ENCODE results near the gene TMEM171. TPM values are rescaled to one million over a fixed set of nuclear protein-coding genes. Genes with fewer than 3 reads are reported as not detected.

Gene TMEM171
- total RNA-seq, 1 donor from 2014 or later = 0.45 TPM

- peaks cover 7% of the 10 kb centered on the region for H3K36me3 Mint-ChIP-seq (ENCODE audit: low read depth, unreplicated experiment)
- H3K4me1 Mint-ChIP-seq (ENCODE audit: low read depth, unreplicated experiment) = peaks cover 26% of the 10 kb centered on the region
- FAIRE-seq (no peak), DNase-seq (ENCODE audit: low read depth) (no peak)
- H3K27ac Mint-ChIP-seq (ENCODE audit: unreplicated experiment) = no peak overlapping the region
- no peaks in the 10 kb centered on the region for H4K20me1 ChIP-seq (ENCODE audit: insufficient read depth, low read length)
- peak overlapping the region; percentile 100 for H3K4me2 ChIP-seq (ENCODE audit: low read length)
- no peak for TF ChIP-seq CTCF (IDR thresholded peaks at IDR 0.05; ENCODE audit: insufficient read depth, low read depth, low read length)
- no peak for TF ChIP-seq EZH2 (IDR thresholded peaks at IDR 0.05; ENCODE audit: insufficient read depth, low read length)
- H3K4me3 ChIP-seq (ENCODE audit: insufficient read depth, low read depth, low read length) = no peak overlapping the region
- peaks cover 8% of the 10 kb centered on the region for H3K27me3 ChIP-seq (ENCODE audit: insufficient read depth, low read length)
- no peaks in the 10 kb centered on the region for H3K79me2 ChIP-seq (ENCODE audit: insufficient read depth, low read length)
- no peak overlapping the region for H3K27ac ChIP-seq (ENCODE audit: low read depth, low read length)
- H2AFZ ChIP-seq (ENCODE audit: low read depth, low read length) = peak overlapping the region; percentile 74
- no peaks in the 10 kb centered on the region for H3K9me3 Mint-ChIP-seq (ENCODE audit: unreplicated experiment)
- peaks cover 31% of the 10 kb centered on the region for H3K4me1 ChIP-seq (ENCODE audit: insufficient read depth, low read length)
- H3K9ac ChIP-seq (ENCODE audit: low read length) = peak overlapping the region; percentile 16
- H3K4me3 Mint-ChIP-seq (ENCODE audit: unreplicated experiment) = peak overlapping the region; percentile 77
- H3K27me3 Mint-ChIP-seq (ENCODE audit: low read depth, unreplicated experiment) = peaks cover 43% of the 10 kb centered on the region
- no peaks in the 10 kb centered on the region for H3K36me3 ChIP-seq (ENCODE audit: insufficient read depth, low read length)
- H3K9me3 ChIP-seq (ENCODE audit: insufficient read depth, low read depth, low read length) = no peaks in the 10 kb centered on the region
Measured at GRCh38 chr5:73119451-73120157, 771 bp upstream of the TMEM171 start.

- Histone ChIP-seq H3K4me2 (ENCODE audit: low read length) (peak overlapping the region; percentile 100), H3K4me3 (ENCODE audit: insufficient read depth, low read depth, low read length) (peak overlapping the region; percentile 77), H4K20me1 (ENCODE audit: insufficient read depth, low read length) (no peaks in the 10 kb centered on the region), H3K9ac (ENCODE audit: low read length) (peak overlapping the region; percentile 73), H3K79me2 (ENCODE audit: insufficient read depth, low read length) (no peaks in the 10 kb centered on the region), H3K27ac (ENCODE audit: low read depth, low read length) (no peak overlapping the region), H3K4me1 (ENCODE audit: insufficient read depth, low read length) (peaks cover 17% of the 10 kb centered on the region), H3K9me3 (ENCODE audit: insufficient read depth, low read depth, low read length) (no peaks in the 10 kb centered on the region), H3K27me3 (ENCODE audit: insufficient read depth, low read length) (peaks cover 10% of the 10 kb centered on the region), H3K36me3 (ENCODE audit: insufficient read depth, low read length) (no peaks in the 10 kb centered on the region), H2AFZ (ENCODE audit: low read depth, low read length) (peak overlapping the region; percentile 74)
- DNase-seq (ENCODE audit: low read depth) = peak; percentile 38
- H3K36me3 Mint-ChIP-seq (ENCODE audit: low read depth, unreplicated experiment) = peaks cover 7% of the 10 kb centered on the region
- peak overlapping the region; percentile 80 for H3K4me3 Mint-ChIP-seq (ENCODE audit: unreplicated experiment)
- H3K27me3 Mint-ChIP-seq (ENCODE audit: low read depth, unreplicated experiment) = peaks cover 53% of the 10 kb centered on the region
- TF ChIP-seq EZH2 (IDR thresholded peaks at IDR 0.05; ENCODE audit: insufficient read depth, low read length) = no peak
- no peak for TF ChIP-seq CTCF (IDR thresholded peaks at IDR 0.05; ENCODE audit: insufficient read depth, low read depth, low read length)
- no peak for FAIRE-seq
- H3K27ac Mint-ChIP-seq (ENCODE audit: unreplicated experiment) = no peak overlapping the region
- H3K9me3 Mint-ChIP-seq (ENCODE audit: unreplicated experiment) = no peaks in the 10 kb centered on the region
- H3K4me1 Mint-ChIP-seq (ENCODE audit: low read depth, unreplicated experiment) = peaks cover 12% of the 10 kb centered on the region
Measured at GRCh38 chr5:73121119-73121463, 716 bp downstream of the TMEM171 start.
